ENCODE data around the gene ZNF22.

DNA sequence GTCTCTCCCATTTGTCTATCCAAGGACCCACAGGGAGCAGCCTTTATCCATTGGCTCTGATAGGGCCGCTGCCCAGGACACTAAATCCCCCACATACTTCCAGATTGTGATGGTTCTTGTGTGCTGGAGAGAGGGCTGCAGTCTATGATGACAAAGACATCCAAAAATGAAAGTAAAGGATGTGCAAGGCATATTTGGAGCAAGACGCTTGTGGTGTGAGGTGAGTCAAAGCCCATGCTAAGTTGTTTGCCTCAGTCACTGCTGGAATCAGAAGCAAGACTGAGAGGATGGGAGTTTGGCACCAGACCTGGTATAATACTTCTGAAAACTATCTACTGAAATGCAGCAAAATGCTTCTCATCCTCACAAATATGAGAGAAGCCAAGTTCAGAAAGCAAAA, 22.7 kb downstream of the ZNF22 start:
- TF ChIP-seq POLR2A (IDR thresholded peaks at IDR 0.05; ENCODE audit: low read depth, low read length) = no peak
- TF ChIP-seq POLR2AphosphoS5 (IDR thresholded peaks at IDR 0.05; ENCODE audit: low read depth, low read length) = no peak

Measured in GM12892 (cell line).